Measurements from ENCODE around the gene TMEM130. TPM values are rescaled to one million over a fixed set of nuclear protein-coding genes. Genes with fewer than 3 reads are reported as not detected.

TMEM130 gene
- total and polyA plus RNA-seq, 9 of the 15 experiments (the other 6 are each of a cell fraction or from before 2014, with no cell fraction given) = 0.07 TPM; not detected in 8

GRCh38 chr7:98864731-98865453, 4.9 kb downstream of the TMEM130 start:
- ATAC-seq (no peak), DNase-seq (ENCODE audit: extremely low read depth in 1 of 4, low spot score in 3 of 4) (no peak), FAIRE-seq (no peak)
- H3K79me2 ChIP-seq (ENCODE audit: control insufficient read depth, insufficient read depth, low read length) = no peaks in the 10 kb centered on the region
- POLR2A ChIA-PET = interaction anchor here (0.7 kb wide), 1 partner anchor 553 kb away, joined by 3 read pairs; no protein-coding TSS in a partner anchor
- H2AFZ ChIP-seq (ENCODE audit: low read depth, low read length) = no peak overlapping the region
- H3K9me1 ChIP-seq (ENCODE audit: control insufficient read depth, insufficient read depth, low read length) = no peaks in the 10 kb centered on the region
- peaks cover 0 to 8% of the 10 kb centered on the region in 2 experiments; a peak in 2 of 5 replicates for H3K4me1 ChIP-seq (replicated peaks in 1 of 2; ENCODE audit: control insufficient read depth in 2 of 2, insufficient read depth in 2 of 2, low read length in 2 of 2)
- no TSS peak for BruUV-seq (replicated peaks)
- CTCF ChIA-PET (ENCODE audit: low intra/inter-chr PET ratio) = no interaction called here
- no peaks in the 10 kb centered on the region for H4K20me1 ChIP-seq (replicated peaks; ENCODE audit: control insufficient read depth, insufficient read depth, low read length)
- intact Hi-C loops (cut with micrococcal nuclease) (no loop called here), in situ Hi-C loops (cut with MboI) (no loop called here)
- no peak overlapping the region for H3K4me2 ChIP-seq (ENCODE audit: insufficient read depth, low read length)
- no peak overlapping the region for H3K27ac ChIP-seq (ENCODE audit: extremely low read depth, low read depth, low read length)
- no peak overlapping the region for H3K9ac ChIP-seq (ENCODE audit: insufficient read depth in 1 of 2, low read depth in 2 of 2, low read length in 2 of 2)
- no peaks in the 10 kb centered on the region for H3K9me3 ChIP-seq (replicated peaks; ENCODE audit: control insufficient read depth, insufficient read depth, low read depth, low read length)
- peaks cover 34 to 70% of the 10 kb centered on the region in 2 experiments; a peak in 4 of 5 replicates for H3K27me3 ChIP-seq (ENCODE audit: control insufficient read depth in 2 of 2, insufficient read depth in 2 of 2, low read length in 2 of 2)
- H3K4me3 ChIP-seq = no peak overlapping the region
- WGBS (ENCODE audit: insufficient coverage, low coverage, missing lambda C conversion rate) = 1% methylated on average over 14 of the region's 14 CpGs
- H3K36me3 ChIP-seq (ENCODE audit: control insufficient read depth, insufficient read depth, low read length) = no peaks in the 10 kb centered on the region
- TF ChIP-seq MCM3 (IDR thresholded peaks at IDR 0.05) = no peak
- TF ChIP-seq TCF7L2 (IDR thresholded peaks at IDR 0.05; ENCODE audit: low read depth, low read length) = no peak
- TF ChIP-seq PKNOX1 (IDR thresholded peaks at IDR 0.05) = no peak
- TF ChIP-seq E2F1 (CRISPR knock-in tag; IDR thresholded peaks at IDR 0.05) = no peak
- no peak for TF ChIP-seq IRF2 (CRISPR knock-in tag; IDR thresholded peaks at IDR 0.05)
- TF ChIP-seq FOXJ2 (tag; IDR thresholded peaks at IDR 0.05) = no peak
- no peak for TF ChIP-seq SREBF1 (IDR thresholded peaks at IDR 0.05; ENCODE audit: borderline replicate concordance, low read depth, low read length)
- no peak for TF ChIP-seq PHF21A (IDR thresholded peaks at IDR 0.05; ENCODE audit: borderline replicate concordance, low read depth)
- TF ChIP-seq ZNF445 (CRISPR knock-in tag; IDR thresholded peaks at IDR 0.05; ENCODE audit: low read depth) = no peak
- no peak for TF ChIP-seq MTA2 (IDR thresholded peaks at IDR 0.05; ENCODE audit: low read depth)
- TF ChIP-seq RERE (CRISPR knock-in tag; IDR thresholded peaks at IDR 0.05; ENCODE audit: borderline replicate concordance) = no peak
- no peak for TF ChIP-seq THRB (CRISPR knock-in tag; conservative IDR thresholded peaks at IDR 0.05)
- TF ChIP-seq NR2C2 (CRISPR knock-in tag; IDR thresholded peaks at IDR 0.05) = no peak
- TF ChIP-seq NR2C2 (tag; IDR thresholded peaks at IDR 0.05) = no peak

Measured in K562 (cell line).